Mesendoderm (in vitro differentiated cells): ENCODE data around the gene PLXNB1.

Experiments
- DNase-seq: peaks from one replicate; pipeline ENCODE4 v3.0.0; 2013
- H2AK5ac ChIP-seq: 2 replicates; pipeline ENCODE4 v1.6.1; 2013; ENCODE audit warnings: low read length, inconsistent platforms
- H2BK120ac ChIP-seq: 2 replicates; pipeline ENCODE4 v1.6.1; 2013; ENCODE audit warnings: low read depth, mild to moderate bottlenecking, low read length, moderate library complexity, mixed read lengths
- H2BK15ac ChIP-seq: replicated peaks from 2 replicates; pipeline ENCODE4 v1.6.1; 2013; ENCODE audit warnings: low read depth, mild to moderate bottlenecking, moderate library complexity
- H2BK5ac ChIP-seq: 2 replicates; pipeline ENCODE4 v1.6.1; 2013; ENCODE audit warnings: low read length, inconsistent platforms
- H3K18ac ChIP-seq: 2 replicates; pipeline ENCODE4 v1.6.1; 2013; ENCODE audit warnings: mild to moderate bottlenecking, low read length, mixed read lengths
- H3K23ac ChIP-seq: one replicate; pipeline ENCODE4 v1.6.1; 2013; ENCODE audit warnings: low read length
- H3K27ac ChIP-seq: 2 replicates; pipeline ENCODE4 v1.5.1; 2013; ENCODE audit warnings: low read depth, mild to moderate bottlenecking, inconsistent platforms, low read length, moderate library complexity
- H3K27me3 ChIP-seq: 2 replicates; pipeline ENCODE4 v1.6.1; 2013; ENCODE audit warnings: low read length, control low read depth, mild to moderate bottlenecking, inconsistent platforms; ENCODE audit not compliant: insufficient read depth, poor library complexity
- H3K36me3 ChIP-seq: 2 replicates; pipeline ENCODE4 v1.6.1; 2013; ENCODE audit warnings: low read length, inconsistent platforms; ENCODE audit not compliant: control insufficient read depth, insufficient read depth
- H3K4ac ChIP-seq: one replicate; pipeline ENCODE4 v1.6.1; 2013; ENCODE audit warnings: low read depth, mild to moderate bottlenecking, low read length, moderate library complexity
- H3K4me1 ChIP-seq: 2 replicates; pipeline ENCODE4 v1.6.1; 2013; ENCODE audit warnings: low read depth, low read length, inconsistent platforms; ENCODE audit not compliant: control insufficient read depth
- H3K4me2 ChIP-seq: 2 replicates; pipeline ENCODE4 v1.6.1; 2013; ENCODE audit warnings: low read length
- H3K4me3 ChIP-seq: 2 replicates; pipeline ENCODE4 v1.5.1; 2013; ENCODE audit warnings: mild to moderate bottlenecking, low read length
- H3K56ac ChIP-seq: one replicate; pipeline ENCODE4 v1.6.1; 2013; ENCODE audit warnings: low read length
- H3K79me1 ChIP-seq: 2 replicates; pipeline ENCODE4 v1.6.1; 2013; ENCODE audit warnings: low read length, inconsistent platforms
- H3K79me2 ChIP-seq: 2 replicates; pipeline ENCODE4 v1.6.1; 2013; ENCODE audit warnings: mild to moderate bottlenecking, low read length; ENCODE audit not compliant: control insufficient read depth, insufficient read depth
- H3K9ac ChIP-seq: 2 replicates; pipeline ENCODE4 v1.6.1; 2013; ENCODE audit warnings: low read length, inconsistent platforms
- H4K5ac ChIP-seq: one replicate; pipeline ENCODE4 v1.6.1; 2013; ENCODE audit warnings: low read length
- H4K8ac ChIP-seq: one replicate; pipeline ENCODE4 v1.6.1; 2013; ENCODE audit warnings: low read depth, mild to moderate bottlenecking, control low read depth, low read length, moderate library complexity
- WGBS: extraction: QIAGEN DNeasy Blood & Tissue Kit; methylation state at CpG from one replicate; pipeline ENCODE4 v1.1.7; 2013; ENCODE audit warnings: low lambda C conversion rate, missing lambda C conversion rate; ENCODE audit not compliant: insufficient coverage; ENCODE audit errors: extremely low coverage; 5-methylcytosine and 5-hydroxymethylcytosine counted together

Gene PLXNB1

GRCh38 chr3:48428572-48429316, 1.1 kb downstream of the PLXNB1 start:
- Histone ChIP-seq H2BK15ac (no peak overlapping the region), H2BK120ac (peak overlapping the region; percentile 54), H3K27ac (peak overlapping the region; percentile 89), H4K8ac (peak overlapping the region; percentile 69), H3K18ac (peak overlapping the region; percentile 75), H3K23ac (no peak overlapping the region), H2AK5ac (no peak overlapping the region), H3K56ac (peak overlapping the region; percentile 92), H3K9ac (peak overlapping the region; percentile 88), H3K4me3 (peak overlapping the region; percentile 72), H3K79me1 (peaks cover 27% of the 10 kb centered on the region), H3K4me2 (peak overlapping the region; percentile 87), H3K36me3 (peaks cover 6% of the 10 kb centered on the region), H2BK5ac (peak overlapping the region; percentile 45), H4K5ac (no peak overlapping the region), H3K27me3 (no peaks in the 10 kb centered on the region), H3K79me2 (peaks cover 47% of the 10 kb centered on the region), H3K4ac (peak overlapping the region; percentile 88), H3K4me1 (peaks cover 10% of the 10 kb centered on the region)
- DNase-seq = peak; percentile 58
- no CpG with 5 or more reads among the region's 60 CpGs for WGBS

- H4K5ac ChIP-seq = no peak overlapping the region
- H3K4me3 ChIP-seq = peak overlapping the region; percentile 72
- H2BK5ac ChIP-seq = no peak overlapping the region
- peak overlapping the region; percentile 92 for H3K56ac ChIP-seq
- peak overlapping the region; percentile 88 for H3K9ac ChIP-seq
- H2BK15ac ChIP-seq = no peak overlapping the region
- no CpG with 5 or more reads among the region's 7 CpGs for WGBS
- DNase-seq = no peak
- H3K27me3 ChIP-seq = no peaks in the 10 kb centered on the region
- peaks cover 49% of the 10 kb centered on the region for H3K79me2 ChIP-seq
- no peak overlapping the region for H2BK120ac ChIP-seq
- no peak overlapping the region for H2AK5ac ChIP-seq
- H3K79me1 ChIP-seq = peaks cover 27% of the 10 kb centered on the region
- peak overlapping the region; percentile 20 for H3K23ac ChIP-seq
- H3K27ac ChIP-seq = no peak overlapping the region
- H4K8ac ChIP-seq = no peak overlapping the region
- H3K4ac ChIP-seq = no peak overlapping the region
- peak overlapping the region; percentile 87 for H3K4me2 ChIP-seq
- H3K4me1 ChIP-seq = peaks cover 10% of the 10 kb centered on the region
- H3K36me3 ChIP-seq = peaks cover 6% of the 10 kb centered on the region
- H3K18ac ChIP-seq = no peak overlapping the region
Observed at GRCh38 chr3:48428088-48428571, 1.8 kb downstream of the PLXNB1 start.

GRCh38 chr3:48427630-48427962, 2.3 kb downstream of the PLXNB1 start:
- no peak overlapping the region for H2BK120ac ChIP-seq
- peaks cover 6% of the 10 kb centered on the region for H3K36me3 ChIP-seq
- H2AK5ac ChIP-seq = no peak overlapping the region
- no peak overlapping the region for H3K4ac ChIP-seq
- H3K27ac ChIP-seq = no peak overlapping the region
- peaks cover 10% of the 10 kb centered on the region for H3K4me1 ChIP-seq
- H4K5ac ChIP-seq = no peak overlapping the region
- peaks cover 29% of the 10 kb centered on the region for H3K79me1 ChIP-seq
- peak overlapping the region; percentile 20 for H3K23ac ChIP-seq
- H3K18ac ChIP-seq = no peak overlapping the region
- H2BK5ac ChIP-seq = no peak overlapping the region
- DNase-seq = no peak
- H3K79me2 ChIP-seq = peaks cover 51% of the 10 kb centered on the region
- no peaks in the 10 kb centered on the region for H3K27me3 ChIP-seq
- peak overlapping the region; percentile 88 for H3K9ac ChIP-seq
- no peak overlapping the region for H3K4me3 ChIP-seq
- no peak overlapping the region for H2BK15ac ChIP-seq
- no peak overlapping the region for H4K8ac ChIP-seq
- H3K4me2 ChIP-seq = no peak overlapping the region
- WGBS = no CpG with 5 or more reads among the region's 9 CpGs
- peak overlapping the region; percentile 92 for H3K56ac ChIP-seq

- peaks cover 30% of the 10 kb centered on the region for H3K79me1 ChIP-seq
- no peak overlapping the region for H3K4ac ChIP-seq
Observed at GRCh38 chr3:48426944-48427629, 2.8 kb downstream of the PLXNB1 start.

GRCh38 chr3:48426401-48426909, 3.4 kb downstream of the PLXNB1 start:
- H3K18ac ChIP-seq = no peak overlapping the region
- no peak overlapping the region for H4K8ac ChIP-seq
- no peaks in the 10 kb centered on the region for H3K27me3 ChIP-seq
- no peak for DNase-seq
- H2BK15ac ChIP-seq = no peak overlapping the region
- H3K23ac ChIP-seq = no peak overlapping the region
- no peak overlapping the region for H3K4me2 ChIP-seq
- no peak overlapping the region for H2AK5ac ChIP-seq
- H3K27ac ChIP-seq = no peak overlapping the region
- no CpG with 5 or more reads among the region's 11 CpGs for WGBS
- no peak overlapping the region for H2BK5ac ChIP-seq
- H3K79me2 ChIP-seq = peaks cover 51% of the 10 kb centered on the region
- H3K4me3 ChIP-seq = no peak overlapping the region
- no peak overlapping the region for H4K5ac ChIP-seq
- peaks cover 10% of the 10 kb centered on the region for H3K4me1 ChIP-seq
- peak overlapping the region; percentile 46 for H3K56ac ChIP-seq
- H3K79me1 ChIP-seq = peaks cover 31% of the 10 kb centered on the region
- peak overlapping the region; percentile 35 for H3K9ac ChIP-seq
- no peak overlapping the region for H2BK120ac ChIP-seq
- peaks cover 1% of the 10 kb centered on the region for H3K36me3 ChIP-seq
- no peak overlapping the region for H3K4ac ChIP-seq

More at GRCh38 chr3:48426944-48427629, 2.8 kb downstream of the PLXNB1 start:
- no peak overlapping the region for H2BK120ac ChIP-seq
- no peak overlapping the region for H2AK5ac ChIP-seq
- no CpG with 5 or more reads among the region's 8 CpGs for WGBS
- H3K23ac ChIP-seq = no peak overlapping the region
- peaks cover 51% of the 10 kb centered on the region for H3K79me2 ChIP-seq
- no peaks in the 10 kb centered on the region for H3K27me3 ChIP-seq
- no peak overlapping the region for H3K27ac ChIP-seq
- peak overlapping the region; percentile 92 for H3K56ac ChIP-seq
- H3K4me1 ChIP-seq = peaks cover 10% of the 10 kb centered on the region
- no peak for DNase-seq
- no peak overlapping the region for H3K4me2 ChIP-seq
- H4K8ac ChIP-seq = no peak overlapping the region
- no peak overlapping the region for H3K18ac ChIP-seq
- no peak overlapping the region for H2BK5ac ChIP-seq
- no peak overlapping the region for H3K4me3 ChIP-seq
- no peak overlapping the region for H4K5ac ChIP-seq
- H2BK15ac ChIP-seq = no peak overlapping the region
- peak overlapping the region; percentile 88 for H3K9ac ChIP-seq
- H3K36me3 ChIP-seq = peaks cover 2% of the 10 kb centered on the region
